SK-N-SH (cell line): ENCODE results near the gene DOCK10.

Source experiments
- GABPA ChIP-seq: IDR thresholded peaks from 2 replicates; pipeline ENCODE4 v1.4.0; 2012; ENCODE audit warnings: low read depth, mild to moderate bottlenecking
- NFIC ChIP-seq: IDR thresholded peaks from 2 replicates; pipeline ENCODE4 v1.4.0; 2012; ENCODE audit warnings: borderline replicate concordance
- PBX3 ChIP-seq: IDR thresholded peaks from 2 replicates; pipeline ENCODE4; 2012
- POLR2AphosphoS5 ChIP-seq: IDR thresholded peaks from 2 replicates; pipeline ENCODE4 v1.6.1; 2012; ENCODE audit warnings: low read depth, low read length
- SIN3A ChIP-seq: IDR thresholded peaks from 2 replicates; pipeline ENCODE4 v1.6.1; 2012; ENCODE audit warnings: low read depth, mild to moderate bottlenecking, low read length, moderate library complexity, borderline replicate concordance
- SMC3 ChIP-seq: IDR thresholded peaks from 2 replicates; pipeline ENCODE4 v1.6.1; 2012; ENCODE audit warnings: low read depth, low read length, improper control_type of control experiment
- TAF1 ChIP-seq: IDR thresholded peaks from 2 replicates; pipeline ENCODE4 v1.6.1; 2012; ENCODE audit warnings: low read depth, mild to moderate bottlenecking, low read length, moderate library complexity, borderline replicate concordance
- YY1 ChIP-seq: IDR thresholded peaks from 2 replicates; pipeline ENCODE4 v1.4.0; 2012; ENCODE audit warnings: low read depth, mild to moderate bottlenecking
- TF ChIP-seq, protein P1 (sequence below): fragments of 200-600 bp; sonication (generic); IDR thresholded peaks from 2 replicates; pipeline ENCODE4 v1.6.1; 2017; ENCODE audit warnings: antibody characterized with exemption, mild to moderate bottlenecking, moderate library complexity
- TF ChIP-seq, protein P2 (sequence below): IDR thresholded peaks from 2 replicates; pipeline ENCODE4 v1.4.0; 2012; ENCODE audit warnings: low read depth
- TF ChIP-seq, protein P3 (sequence below): IDR thresholded peaks from 2 replicates; pipeline ENCODE4 v1.6.1; 2012; ENCODE audit warnings: mild to moderate bottlenecking, low read depth, low read length, moderate library complexity

DNA sequence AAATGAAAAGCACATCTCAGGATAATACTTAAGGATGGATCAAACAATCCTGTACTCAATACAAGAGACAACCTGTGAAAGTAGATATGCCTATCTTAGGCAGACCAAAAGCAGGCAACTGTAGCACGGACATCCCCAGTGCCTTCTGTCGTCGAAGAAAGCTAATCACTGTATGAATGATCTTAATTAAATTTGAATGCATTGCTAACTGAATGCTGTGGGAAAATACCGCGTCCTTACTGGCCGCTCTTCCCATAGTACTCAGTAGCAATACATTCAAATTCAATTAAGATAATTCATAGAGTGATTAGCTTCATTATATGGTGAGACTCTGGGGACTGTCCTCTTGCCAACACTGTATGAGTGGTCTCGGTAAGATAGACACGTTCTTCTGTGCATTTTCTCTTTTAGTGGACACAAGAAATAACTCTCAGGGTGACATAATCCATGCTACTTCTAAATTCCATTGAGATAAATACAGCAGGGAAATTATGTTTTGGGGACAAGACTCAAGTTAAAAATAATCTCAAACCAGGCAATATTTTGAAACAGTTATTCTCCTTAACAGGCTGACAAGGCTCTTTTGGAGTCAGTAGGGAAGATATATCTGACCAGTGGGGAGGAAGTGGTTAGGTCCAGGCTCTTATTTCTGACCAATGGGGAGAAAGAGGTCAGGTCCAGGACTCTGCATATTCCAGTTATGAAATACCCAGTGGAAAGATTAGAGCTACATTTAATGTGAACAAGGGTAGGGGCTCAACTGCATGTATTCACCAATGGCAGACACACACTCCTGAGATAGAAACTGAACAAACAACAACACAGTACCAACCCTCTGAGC is 97.3 kb downstream of the DOCK10 start:
- TF ChIP-seq, protein P1, sequence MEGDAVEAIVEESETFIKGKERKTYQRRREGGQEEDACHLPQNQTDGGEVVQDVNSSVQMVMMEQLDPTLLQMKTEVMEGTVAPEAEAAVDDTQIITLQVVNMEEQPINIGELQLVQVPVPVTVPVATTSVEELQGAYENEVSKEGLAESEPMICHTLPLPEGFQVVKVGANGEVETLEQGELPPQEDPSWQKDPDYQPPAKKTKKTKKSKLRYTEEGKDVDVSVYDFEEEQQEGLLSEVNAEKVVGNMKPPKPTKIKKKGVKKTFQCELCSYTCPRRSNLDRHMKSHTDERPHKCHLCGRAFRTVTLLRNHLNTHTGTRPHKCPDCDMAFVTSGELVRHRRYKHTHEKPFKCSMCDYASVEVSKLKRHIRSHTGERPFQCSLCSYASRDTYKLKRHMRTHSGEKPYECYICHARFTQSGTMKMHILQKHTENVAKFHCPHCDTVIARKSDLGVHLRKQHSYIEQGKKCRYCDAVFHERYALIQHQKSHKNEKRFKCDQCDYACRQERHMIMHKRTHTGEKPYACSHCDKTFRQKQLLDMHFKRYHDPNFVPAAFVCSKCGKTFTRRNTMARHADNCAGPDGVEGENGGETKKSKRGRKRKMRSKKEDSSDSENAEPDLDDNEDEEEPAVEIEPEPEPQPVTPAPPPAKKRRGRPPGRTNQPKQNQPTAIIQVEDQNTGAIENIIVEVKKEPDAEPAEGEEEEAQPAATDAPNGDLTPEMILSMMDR: no peak
- TF ChIP-seq GABPA (no peak), POLR2AphosphoS5 (no peak), TAF1 (no peak), SMC3 (no peak), YY1 (no peak), NFIC (no peak), PBX3 (no peak), SIN3A (no peak)
- TF ChIP-seq, protein P2, sequence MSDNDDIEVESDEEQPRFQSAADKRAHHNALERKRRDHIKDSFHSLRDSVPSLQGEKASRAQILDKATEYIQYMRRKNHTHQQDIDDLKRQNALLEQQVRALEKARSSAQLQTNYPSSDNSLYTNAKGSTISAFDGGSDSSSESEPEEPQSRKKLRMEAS: no peak
- TF ChIP-seq, protein P3, sequence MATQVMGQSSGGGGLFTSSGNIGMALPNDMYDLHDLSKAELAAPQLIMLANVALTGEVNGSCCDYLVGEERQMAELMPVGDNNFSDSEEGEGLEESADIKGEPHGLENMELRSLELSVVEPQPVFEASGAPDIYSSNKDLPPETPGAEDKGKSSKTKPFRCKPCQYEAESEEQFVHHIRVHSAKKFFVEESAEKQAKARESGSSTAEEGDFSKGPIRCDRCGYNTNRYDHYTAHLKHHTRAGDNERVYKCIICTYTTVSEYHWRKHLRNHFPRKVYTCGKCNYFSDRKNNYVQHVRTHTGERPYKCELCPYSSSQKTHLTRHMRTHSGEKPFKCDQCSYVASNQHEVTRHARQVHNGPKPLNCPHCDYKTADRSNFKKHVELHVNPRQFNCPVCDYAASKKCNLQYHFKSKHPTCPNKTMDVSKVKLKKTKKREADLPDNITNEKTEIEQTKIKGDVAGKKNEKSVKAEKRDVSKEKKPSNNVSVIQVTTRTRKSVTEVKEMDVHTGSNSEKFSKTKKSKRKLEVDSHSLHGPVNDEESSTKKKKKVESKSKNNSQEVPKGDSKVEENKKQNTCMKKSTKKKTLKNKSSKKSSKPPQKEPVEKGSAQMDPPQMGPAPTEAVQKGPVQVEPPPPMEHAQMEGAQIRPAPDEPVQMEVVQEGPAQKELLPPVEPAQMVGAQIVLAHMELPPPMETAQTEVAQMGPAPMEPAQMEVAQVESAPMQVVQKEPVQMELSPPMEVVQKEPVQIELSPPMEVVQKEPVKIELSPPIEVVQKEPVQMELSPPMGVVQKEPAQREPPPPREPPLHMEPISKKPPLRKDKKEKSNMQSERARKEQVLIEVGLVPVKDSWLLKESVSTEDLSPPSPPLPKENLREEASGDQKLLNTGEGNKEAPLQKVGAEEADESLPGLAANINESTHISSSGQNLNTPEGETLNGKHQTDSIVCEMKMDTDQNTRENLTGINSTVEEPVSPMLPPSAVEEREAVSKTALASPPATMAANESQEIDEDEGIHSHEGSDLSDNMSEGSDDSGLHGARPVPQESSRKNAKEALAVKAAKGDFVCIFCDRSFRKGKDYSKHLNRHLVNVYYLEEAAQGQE: no peak
